ENCODE data around the gene IL1F10.

DNA sequence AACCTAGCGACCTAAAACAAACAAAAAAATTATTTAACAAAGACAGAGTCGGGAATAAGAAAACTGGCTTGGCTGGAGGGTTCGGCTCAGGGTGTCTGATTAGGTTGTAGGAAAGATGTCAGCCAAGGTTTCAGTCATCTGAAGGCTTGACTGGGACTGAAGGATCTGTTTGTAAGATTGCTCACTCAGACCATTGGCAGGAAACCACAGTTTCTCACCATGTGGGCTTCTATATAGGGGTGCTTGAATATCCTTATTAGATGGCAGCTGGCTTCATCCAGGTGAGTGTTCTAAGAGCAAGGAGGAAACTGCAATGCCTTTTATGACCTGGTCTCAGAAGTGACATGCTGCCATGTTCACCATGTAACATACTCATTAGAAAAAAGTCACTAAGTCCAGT lies 14.1 kb upstream of the IL1F10 start:
- TF ChIP-seq, protein P1, sequence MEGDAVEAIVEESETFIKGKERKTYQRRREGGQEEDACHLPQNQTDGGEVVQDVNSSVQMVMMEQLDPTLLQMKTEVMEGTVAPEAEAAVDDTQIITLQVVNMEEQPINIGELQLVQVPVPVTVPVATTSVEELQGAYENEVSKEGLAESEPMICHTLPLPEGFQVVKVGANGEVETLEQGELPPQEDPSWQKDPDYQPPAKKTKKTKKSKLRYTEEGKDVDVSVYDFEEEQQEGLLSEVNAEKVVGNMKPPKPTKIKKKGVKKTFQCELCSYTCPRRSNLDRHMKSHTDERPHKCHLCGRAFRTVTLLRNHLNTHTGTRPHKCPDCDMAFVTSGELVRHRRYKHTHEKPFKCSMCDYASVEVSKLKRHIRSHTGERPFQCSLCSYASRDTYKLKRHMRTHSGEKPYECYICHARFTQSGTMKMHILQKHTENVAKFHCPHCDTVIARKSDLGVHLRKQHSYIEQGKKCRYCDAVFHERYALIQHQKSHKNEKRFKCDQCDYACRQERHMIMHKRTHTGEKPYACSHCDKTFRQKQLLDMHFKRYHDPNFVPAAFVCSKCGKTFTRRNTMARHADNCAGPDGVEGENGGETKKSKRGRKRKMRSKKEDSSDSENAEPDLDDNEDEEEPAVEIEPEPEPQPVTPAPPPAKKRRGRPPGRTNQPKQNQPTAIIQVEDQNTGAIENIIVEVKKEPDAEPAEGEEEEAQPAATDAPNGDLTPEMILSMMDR (IDR thresholded peaks at IDR 0.05; ENCODE audit: control extremely low read depth in 1 of 3, insufficient read depth in 1 of 3, low read depth in 1 of 3, low read length in 3 of 3), result no peak
- TF ChIP-seq SIN3A (conservative IDR thresholded peaks at IDR 0.05 in 1 of 2, IDR thresholded peaks at IDR 0.05 in 1 of 2; ENCODE audit: low read depth in 1 of 2, low read length in 2 of 2) (no peak), EZH2 (IDR thresholded peaks at IDR 0.05; ENCODE audit: low read depth, low read length, severe bottlenecking) (no peak), NANOG (IDR thresholded peaks at IDR 0.05; ENCODE audit: insufficient read depth, low read depth, low read length, poor library complexity, severe bottlenecking) (no peak)
